ENCODE data around the gene C17orf113.

C17orf113 gene

GRCh38 chr17:42050393-42051012, at the start of gene C17orf113:
TSS of gene C17orf113 (minus strand) at chr17:42050601. CDS start at chr17:42043376, 7,225 bp downstream.
- DNase-seq (ENCODE audit: low spot score) = peak; percentile 34

- DNase-seq (ENCODE audit: low spot score) = no peak
These were observed 48.5 kb upstream of the C17orf113 start for GRCh38 chr17:42098730-42099399.

- DNase-seq (ENCODE audit: low spot score) = no peak
These were observed 47.6 kb upstream of the C17orf113 start, which contains the start of gene ZNF385C for GRCh38 chr17:42097691-42098631. TSS of gene ZNF385C (minus strand) at chr17:42098473. CDS start at chr17:42063056, 35,417 bp downstream.

- DNase-seq (ENCODE audit: low spot score) = no peak
These were observed 46.1 kb upstream of the C17orf113 start for GRCh38 chr17:42096360-42097111.

GRCh38 chr17:42094375-42095069, 44.1 kb upstream of the C17orf113 start:
- no peak for DNase-seq (ENCODE audit: low spot score)

GRCh38 chr17:42092939-42093338, 42.5 kb upstream of the C17orf113 start:
- no peak for DNase-seq (ENCODE audit: low spot score)

GRCh38 chr17:42090964-42091790, 40.8 kb upstream of the C17orf113 start:
- DNase-seq (ENCODE audit: low spot score) = no peak

GRCh38 chr17:42088736-42089135, 38.3 kb upstream of the C17orf113 start:
- DNase-seq (ENCODE audit: low spot score) = no peak

- no peak for DNase-seq (ENCODE audit: low spot score)
These were observed 37.6 kb upstream of the C17orf113 start for GRCh38 chr17:42087736-42088705.

- DNase-seq (ENCODE audit: low spot score) = no peak
These were observed 36.8 kb upstream of the C17orf113 start for GRCh38 chr17:42087042-42087701.

GRCh38 chr17:42081516-42082129, 31.2 kb upstream of the C17orf113 start:
- DNase-seq (ENCODE audit: low spot score) = no peak

GRCh38 chr17:42079541-42079940, 29.1 kb upstream of the C17orf113 start:
- no peak for DNase-seq (ENCODE audit: low spot score)

GRCh38 chr17:42078396-42079043, 28.1 kb upstream of the C17orf113 start:
- no peak for DNase-seq (ENCODE audit: low spot score)

GRCh38 chr17:42077755-42078154, 27.4 kb upstream of the C17orf113 start:
- DNase-seq (ENCODE audit: low spot score) = no peak

GRCh38 chr17:42076797-42077559, 26.6 kb upstream of the C17orf113 start:
- DNase-seq (ENCODE audit: low spot score) = no peak

- DNase-seq (ENCODE audit: low spot score) = no peak
These were observed 25.4 kb upstream of the C17orf113 start for GRCh38 chr17:42075789-42076188.
